NCI-H1105 (cell line): ENCODE results near the gene DES.

Experiments used
- DNase-seq: peaks from one replicate; lab custom pipeline; 2025; lab: John Stamatoyannopoulos, UW

The DES gene

GRCh38 chr2:219438453-219438852 is 20.3 kb downstream of the DES start:
- DNase-seq: no peak

DNA sequence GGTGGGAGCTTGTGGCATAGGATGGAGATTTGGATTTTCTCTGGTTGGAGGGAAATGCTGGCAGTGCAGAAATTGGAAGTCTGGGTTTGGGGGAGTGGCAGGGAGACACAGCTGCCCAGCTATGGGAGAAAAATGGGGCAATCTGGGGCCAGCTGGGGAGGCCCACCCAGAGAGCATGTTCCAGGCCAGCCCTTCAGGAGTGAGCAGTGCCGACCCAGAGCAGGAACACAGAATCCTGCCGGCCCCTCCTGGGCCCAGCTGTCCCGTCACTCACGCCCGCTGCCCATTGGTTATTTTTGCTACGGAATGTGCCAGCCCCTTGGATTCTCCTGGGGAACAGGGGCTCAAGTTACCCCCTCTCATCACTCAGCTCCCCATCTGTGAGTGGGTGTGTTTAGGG is 21.3 kb downstream of the DES start:
- DNase-seq: no peak

- no peak for DNase-seq
These were observed 22.4 kb downstream of the DES start for GRCh38 chr2:219440388-219441256.

- peak; percentile 50 for DNase-seq
These were observed 23.5 kb downstream of the DES start for GRCh38 chr2:219441451-219442255.

DNA sequence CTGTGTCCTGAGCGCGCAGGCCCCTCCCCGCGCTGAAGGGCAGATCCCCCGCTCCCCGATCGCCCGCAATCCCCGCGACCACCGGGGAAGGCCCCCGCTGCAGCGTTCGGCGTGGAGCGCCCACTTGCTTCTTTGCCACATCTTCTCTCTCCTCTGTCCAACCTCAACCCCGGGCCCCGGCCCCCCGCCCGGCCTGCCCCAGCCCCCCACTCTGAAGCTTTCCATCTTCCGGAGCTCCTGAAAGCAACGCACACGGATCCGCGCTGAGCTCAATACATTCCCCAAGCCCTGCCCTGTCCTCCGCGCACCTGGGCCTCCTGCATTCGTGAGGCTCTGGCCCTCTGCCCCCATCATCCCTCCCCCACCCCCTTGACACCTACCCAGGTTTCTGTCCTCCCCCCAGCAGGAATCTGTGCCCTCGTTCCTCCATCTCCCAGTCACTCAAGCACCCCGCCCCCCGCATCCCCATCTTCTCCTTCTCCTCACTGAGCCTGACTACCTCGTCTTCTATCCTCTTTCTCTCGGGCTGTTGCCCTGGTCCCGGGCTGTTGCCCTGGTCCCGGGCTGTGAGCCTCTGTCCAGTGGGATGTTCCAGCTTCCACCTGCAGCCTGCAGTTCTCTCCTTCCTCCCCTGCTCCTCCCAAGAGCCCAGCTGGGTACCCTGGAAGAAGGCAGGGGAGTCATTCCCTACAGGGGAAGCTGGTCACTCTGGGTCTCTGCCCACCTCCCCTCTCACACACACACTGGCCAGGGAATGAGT is 24.3 kb downstream of the DES start:
- DNase-seq: no peak

DNA sequence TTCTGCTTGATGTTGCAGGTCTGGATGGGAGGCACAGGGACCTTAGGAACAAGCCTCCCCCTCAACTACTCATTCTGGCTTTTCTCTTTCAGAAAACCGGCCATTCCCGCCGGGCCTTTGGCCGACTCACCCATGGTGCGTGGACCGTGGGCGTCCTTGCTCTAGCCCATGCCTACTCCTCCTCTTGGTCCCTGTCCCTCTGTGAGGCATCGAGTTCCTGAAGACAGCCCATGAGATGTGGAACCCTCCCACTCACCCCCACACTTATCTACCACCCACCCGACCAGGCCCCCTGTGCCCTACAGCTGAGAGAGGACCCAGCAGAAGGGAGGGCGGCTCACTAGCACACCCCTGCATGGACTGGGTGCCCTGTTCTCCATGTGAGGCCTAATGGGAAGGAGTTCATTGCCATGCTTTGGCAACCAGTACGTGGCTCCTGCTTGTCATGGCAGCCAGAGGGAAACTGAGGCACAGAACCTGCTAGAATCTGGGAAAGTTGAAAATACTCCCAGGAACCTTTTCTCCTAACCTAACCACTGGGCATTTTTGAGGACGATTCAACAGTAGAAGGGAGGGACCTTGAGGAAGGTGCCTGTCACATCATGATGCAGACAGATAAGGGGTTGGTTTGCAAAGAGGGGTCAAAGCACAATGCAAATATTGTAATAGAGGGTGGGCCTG is 25.0 kb downstream of the DES start:
- DNase-seq: no peak

DNA sequence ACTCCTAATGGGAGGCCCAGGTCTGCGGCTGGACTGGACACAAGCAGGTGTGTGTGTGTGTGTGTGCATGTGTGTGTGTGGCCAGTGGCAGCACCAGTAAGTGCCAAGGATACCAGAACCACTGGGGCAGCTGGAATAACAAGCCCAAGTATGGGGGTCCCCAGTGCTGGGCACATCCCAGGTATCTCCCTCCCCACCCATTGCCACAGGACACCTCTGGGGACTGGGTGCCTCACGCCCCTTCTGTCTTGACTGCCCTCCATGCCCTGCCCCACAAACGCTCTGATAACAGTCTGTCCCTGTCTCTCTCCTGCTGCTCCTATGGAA is 25.5 kb downstream of the DES start:
- DNase-seq: no peak

- DNase-seq: no peak
These were observed 26.5 kb downstream of the DES start for GRCh38 chr2:219444566-219445091.

- no peak for DNase-seq
These were observed 27.1 kb downstream of the DES start for GRCh38 chr2:219445220-219445640.

DNA sequence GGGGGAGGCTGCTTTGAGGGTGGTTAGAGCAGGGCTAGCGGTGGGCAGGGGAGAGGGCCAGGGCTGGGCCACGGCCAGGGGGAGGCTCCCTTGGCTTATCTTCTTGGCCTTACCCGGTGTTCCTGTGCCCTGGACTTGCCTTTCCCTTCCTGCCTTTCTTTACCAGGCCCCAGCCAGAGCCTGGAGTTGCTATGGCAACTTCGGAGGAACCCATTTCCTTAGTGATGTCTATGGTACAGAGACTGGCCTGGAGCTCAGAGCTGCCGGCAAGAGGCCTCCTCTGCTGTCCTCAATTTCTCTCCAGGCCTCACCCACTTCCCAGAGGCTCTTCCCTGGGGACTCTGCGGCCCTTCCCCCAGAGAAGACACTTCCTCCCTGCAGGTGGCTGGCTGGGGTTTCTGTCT is 27.9 kb downstream of the DES start:
- no peak for DNase-seq

DNA sequence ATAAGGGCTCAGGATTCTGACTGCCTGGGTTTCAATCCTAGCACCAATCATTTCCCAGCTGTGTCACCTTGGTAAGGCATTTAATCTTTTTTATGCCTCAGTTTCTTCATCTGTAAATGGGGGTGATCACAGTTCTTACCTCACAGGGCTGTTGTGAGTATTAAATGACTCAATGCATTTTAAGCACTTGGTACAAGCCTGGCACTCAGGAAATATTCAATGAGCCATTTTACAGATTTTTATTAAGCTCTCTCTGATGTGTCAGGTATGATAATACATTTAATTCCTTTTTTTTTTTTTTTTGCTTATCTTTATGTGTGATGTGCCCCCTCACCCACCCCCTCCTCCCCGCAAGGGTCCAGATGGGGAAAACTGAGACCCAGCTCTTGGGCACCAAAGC is 28.5 kb downstream of the DES start:
- DNase-seq: no peak

- DNase-seq: no peak
These were observed 29.3 kb downstream of the DES start for GRCh38 chr2:219447242-219448098.

DNA sequence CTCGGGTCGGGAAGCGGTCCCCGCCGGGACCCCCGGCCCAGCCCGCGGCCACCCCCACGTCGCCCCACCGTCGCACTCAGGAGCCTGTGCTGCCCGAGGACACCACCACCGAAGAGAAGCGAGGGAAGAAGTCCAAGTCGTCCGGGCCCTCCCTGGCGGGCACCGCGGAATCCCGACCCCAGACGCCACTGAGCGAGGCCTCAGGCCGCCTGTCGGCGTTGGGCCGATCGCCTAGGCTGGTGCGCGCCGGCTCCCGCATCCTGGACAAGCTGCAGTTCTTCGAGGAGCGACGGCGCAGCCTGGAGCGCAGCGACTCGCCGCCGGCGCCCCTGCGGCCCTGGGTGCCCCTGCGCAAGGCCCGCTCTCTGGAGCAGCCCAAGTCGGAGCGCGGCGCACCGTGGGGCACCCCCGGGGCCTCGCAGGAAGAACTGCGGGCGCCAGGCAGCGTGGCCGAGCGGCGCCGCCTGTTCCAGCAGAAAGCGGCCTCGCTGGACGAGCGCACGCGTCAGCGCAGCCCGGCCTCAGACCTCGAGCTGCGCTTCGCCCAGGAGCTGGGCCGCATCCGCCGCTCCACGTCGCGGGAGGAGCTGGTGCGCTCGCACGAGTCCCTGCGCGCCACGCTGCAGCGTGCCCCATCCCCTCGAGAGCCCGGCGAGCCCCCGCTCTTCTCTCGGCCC is 30.1 kb downstream of the DES start:
- no peak for DNase-seq

DNA sequence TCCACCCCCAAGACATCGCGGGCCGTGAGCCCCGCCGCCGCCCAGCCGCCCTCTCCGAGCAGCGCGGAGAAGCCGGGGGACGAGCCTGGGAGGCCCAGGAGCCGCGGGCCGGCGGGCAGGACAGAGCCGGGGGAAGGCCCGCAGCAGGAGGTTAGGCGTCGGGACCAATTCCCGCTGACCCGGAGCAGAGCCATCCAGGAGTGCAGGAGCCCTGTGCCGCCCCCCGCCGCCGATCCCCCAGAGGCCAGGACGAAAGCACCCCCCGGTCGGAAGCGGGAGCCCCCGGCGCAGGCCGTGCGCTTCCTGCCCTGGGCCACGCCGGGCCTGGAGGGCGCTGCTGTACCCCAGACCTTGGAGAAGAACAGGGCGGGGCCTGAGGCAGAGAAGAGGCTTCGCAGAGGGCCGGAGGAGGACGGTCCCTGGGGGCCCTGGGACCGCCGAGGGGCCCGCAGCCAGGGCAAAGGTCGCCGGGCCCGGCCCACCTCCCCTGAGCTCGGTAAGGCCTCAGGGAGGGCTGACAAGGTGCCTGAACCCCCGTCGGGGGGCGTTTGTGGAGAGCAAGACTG is 30.7 kb downstream of the DES start:
- DNase-seq: no peak

GRCh38 chr2:219449609-219450008 is 31.4 kb downstream of the DES start:
- DNase-seq: no peak

DNA sequence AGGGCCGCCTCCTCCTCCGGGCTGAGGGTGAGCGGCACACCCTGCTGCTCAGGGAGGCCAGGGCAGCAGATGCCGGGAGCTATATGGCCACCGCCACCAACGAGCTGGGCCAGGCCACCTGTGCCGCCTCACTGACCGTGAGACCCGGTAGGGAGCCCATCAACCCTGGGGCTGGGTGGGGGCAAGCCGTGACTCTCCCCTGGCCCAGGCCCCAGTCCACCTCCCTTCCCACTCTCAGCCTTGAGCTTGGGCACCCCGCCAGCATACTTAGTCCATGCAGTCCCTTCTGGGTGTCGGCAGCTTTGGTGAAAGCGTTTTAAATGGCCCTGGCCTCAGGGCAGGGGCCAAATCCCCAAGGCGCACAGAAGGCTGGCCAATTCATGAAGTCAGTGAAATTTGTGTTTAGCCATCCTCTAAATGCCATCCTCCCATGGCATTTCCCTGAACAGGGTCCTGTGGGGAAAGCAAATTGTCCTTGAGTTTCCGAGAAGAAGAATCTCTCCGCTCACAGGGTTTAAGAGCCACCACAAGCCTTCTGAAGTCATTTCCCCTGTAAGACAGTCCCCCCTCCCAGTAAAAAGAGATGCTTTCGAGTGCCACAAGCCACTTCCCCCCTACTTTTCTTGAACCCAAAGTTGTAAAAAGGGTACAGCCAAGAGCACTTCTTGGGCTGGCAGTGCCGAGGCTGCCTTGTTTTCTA is 33.6 kb downstream of the DES start:
- DNase-seq: no peak

- DNase-seq: no peak
These were observed 34.5 kb downstream of the DES start for GRCh38 chr2:219452361-219453317.
